AG04449 (cell line): ENCODE data around the gene CDC27.
"Not testable (repeated sequence)": the region's sequence is repeated elsewhere in the genome, so short reads cannot be mapped to it uniquely, and the experiment has no call there.

Experiments
- CTCF ChIA-PET: fragments of 350-600 bp; formaldehyde crosslinking; extraction: SDS; loops from one replicate; lab custom pipeline; 2021; ENCODE audit warnings: antibody characterized with exemption; lab: Yijun Ruan, JAX
- POLR2A ChIA-PET: fragments of 400-600, 350-600 bp; formaldehyde crosslinking; extraction: SDS; loops from one replicate; lab custom pipeline; 2020; ENCODE audit warnings: antibody characterized with exemption, inconsistent platforms; lab: Yijun Ruan, JAX
- DNase-seq: peaks from one replicate; pipeline ENCODE4 v3.0.0-alpha.2; 2010; ENCODE audit warnings: low read depth, low spot score
- H3K4me3 ChIP-seq: 2 replicates; pipeline ENCODE4 v1.5.1; 2011; ENCODE audit warnings: low read depth, mild to moderate bottlenecking, control low read depth, low read length
- CTCF ChIP-seq: IDR thresholded peaks from one replicate; pipeline ENCODE4 v1.5.1; 2011; ENCODE audit warnings: mild to moderate bottlenecking, moderate library complexity, low read length, control low read depth, inconsistent platforms; ENCODE audit not compliant: insufficient read depth; ENCODE audit errors: missing control alignments

CDC27 gene

DNA sequence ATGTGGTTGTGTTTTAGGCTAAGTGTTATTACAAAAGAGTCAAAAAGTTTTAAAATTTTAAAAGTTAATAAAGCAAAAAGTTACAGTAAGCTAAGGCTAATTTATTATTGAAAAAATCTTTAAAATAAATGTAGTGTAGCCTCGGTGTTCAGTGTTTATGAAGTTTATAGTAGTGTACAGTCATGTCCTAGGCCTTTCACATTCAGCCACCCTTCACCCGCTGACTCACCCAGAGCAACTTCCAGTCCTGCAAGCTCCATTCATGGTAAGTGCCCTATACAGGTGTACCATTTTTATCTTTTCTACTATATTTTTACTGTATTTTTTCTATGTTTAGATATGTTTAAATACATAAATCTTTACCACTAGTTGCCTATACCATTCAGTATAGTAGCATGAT, 111.5 kb downstream of the CDC27 start:
- no peak for DNase-seq
- no peak for TF ChIP-seq CTCF
- no peak overlapping the region for H3K4me3 ChIP-seq
- POLR2A ChIA-PET: no interaction called here
- CTCF ChIA-PET: no interaction called here

- no peak overlapping the region for H3K4me3 ChIP-seq
- CTCF ChIA-PET: no interaction called here
- no peak for TF ChIP-seq CTCF
- no peak for DNase-seq
- POLR2A ChIA-PET: no interaction called here
Measured at GRCh38 chr17:47076171-47076570, 112.9 kb downstream of the CDC27 start.

DNA sequence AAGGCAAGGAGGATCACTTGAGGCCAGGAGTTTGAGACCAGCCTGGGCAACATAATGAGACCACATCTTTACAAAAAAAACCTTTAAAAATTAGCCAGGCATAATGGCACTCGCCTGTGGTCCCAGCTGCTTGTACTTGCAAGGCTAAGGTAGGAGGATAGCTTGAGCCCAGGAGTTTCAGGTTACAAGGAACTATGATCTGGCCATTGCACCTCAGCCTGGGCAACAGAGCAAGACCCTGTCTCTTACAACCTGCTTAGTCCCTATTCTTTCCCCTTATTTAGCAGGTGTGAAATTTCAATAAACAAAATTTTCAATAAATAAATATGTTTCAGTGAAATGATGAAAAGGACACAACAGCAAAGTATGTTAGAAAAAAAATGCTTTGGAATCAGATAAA, 114.7 kb downstream of the CDC27 start:
- CTCF ChIA-PET, POLR2A ChIA-PET, H3K4me3 ChIP-seq, DNase-seq: not testable (repeated sequence)

DNA sequence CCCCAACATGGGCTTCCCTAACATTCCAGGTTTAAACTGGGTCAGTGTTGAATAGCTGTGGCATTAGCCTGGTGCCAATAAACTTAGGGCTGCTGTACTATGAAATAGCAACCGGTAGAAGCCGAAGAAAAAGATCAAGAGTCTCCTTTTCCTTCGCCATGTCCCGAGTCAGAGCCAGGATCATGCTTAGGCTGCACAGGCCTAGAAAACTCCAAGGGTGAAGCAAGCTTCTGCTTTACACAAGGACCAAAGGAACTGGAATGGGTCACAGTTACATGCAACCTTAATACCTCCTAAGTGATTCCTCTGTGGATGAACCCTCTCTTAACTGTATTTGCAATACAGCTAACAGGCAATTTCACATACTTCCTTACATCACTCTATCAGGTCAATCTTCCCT, 115.5 kb downstream of the CDC27 start:
- H3K4me3 ChIP-seq, CTCF ChIA-PET, DNase-seq, POLR2A ChIA-PET: not testable (repeated sequence)

GRCh38 chr17:47072886-47073285, 116.2 kb downstream of the CDC27 start:
- TF ChIP-seq CTCF: no peak
- ChIA-PET POLR2A (no interaction called here), CTCF (no interaction called here)
- H3K4me3 ChIP-seq: no peak overlapping the region
- no peak for DNase-seq

DNA sequence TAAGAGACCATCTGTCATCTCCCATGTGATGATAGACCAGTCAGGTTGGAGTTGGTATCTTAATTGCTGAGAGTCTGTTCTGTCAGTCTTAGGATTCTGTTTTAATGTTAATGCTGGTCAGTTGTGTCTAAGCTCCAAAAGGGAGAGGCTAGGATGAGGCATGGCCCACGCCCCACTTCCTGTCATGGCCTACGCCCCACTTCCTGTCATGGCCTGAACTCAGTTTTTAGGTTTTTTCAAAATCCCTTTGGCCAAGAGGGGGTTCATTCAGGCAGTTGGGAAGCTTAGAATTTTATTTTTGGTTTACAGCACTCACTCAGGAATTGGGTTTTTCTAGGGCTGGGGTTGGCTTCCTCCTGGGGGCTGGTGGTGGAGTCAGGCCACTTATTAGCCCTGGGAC, 117.9 kb downstream of the CDC27 start:
- DNase-seq, POLR2A ChIA-PET, H3K4me3 ChIP-seq: not testable (repeated sequence)
- CTCF ChIA-PET: interaction anchor here (0.9 kb wide), 1 partner anchor 129 kb away, joined by 3 read pairs; no protein-coding TSS in a partner anchor

GRCh38 chr17:47070266-47070665, 118.8 kb downstream of the CDC27 start:
- POLR2A ChIA-PET, H3K4me3 ChIP-seq, DNase-seq, CTCF ChIA-PET: not testable (repeated sequence)
